ENCODE data around the gene GRB14. TPM values are rescaled to one million over a fixed set of nuclear protein-coding genes. Genes with fewer than 3 reads are reported as not detected.

The GRB14 gene
- total and polyA plus RNA-seq, 2 of the 13 experiments (the other 11 are each of a cell fraction or from before 2014, with no cell fraction given): 4.6 to 5.8 TPM

DNA sequence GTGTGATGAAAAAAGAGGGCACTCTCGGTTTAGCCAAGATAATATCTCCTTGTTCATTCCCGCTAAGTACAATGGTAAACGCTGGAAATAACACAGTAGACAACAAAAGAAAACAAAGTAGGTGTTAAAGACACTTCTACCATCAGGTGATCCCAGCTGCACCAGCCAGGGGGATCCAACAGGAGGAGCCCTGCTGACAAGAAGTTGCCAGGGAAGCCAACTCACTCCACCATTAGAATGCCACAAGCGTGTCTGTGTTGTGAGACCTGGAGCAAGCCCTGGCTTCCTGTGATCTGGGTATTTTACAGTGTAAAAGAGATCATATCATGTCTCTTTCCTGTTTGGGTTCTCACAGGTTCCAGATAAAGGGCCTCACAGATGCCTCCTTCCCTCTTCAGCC, 117.0 kb downstream of the GRB14 start (continued):
- TF ChIP-seq, protein P1, sequence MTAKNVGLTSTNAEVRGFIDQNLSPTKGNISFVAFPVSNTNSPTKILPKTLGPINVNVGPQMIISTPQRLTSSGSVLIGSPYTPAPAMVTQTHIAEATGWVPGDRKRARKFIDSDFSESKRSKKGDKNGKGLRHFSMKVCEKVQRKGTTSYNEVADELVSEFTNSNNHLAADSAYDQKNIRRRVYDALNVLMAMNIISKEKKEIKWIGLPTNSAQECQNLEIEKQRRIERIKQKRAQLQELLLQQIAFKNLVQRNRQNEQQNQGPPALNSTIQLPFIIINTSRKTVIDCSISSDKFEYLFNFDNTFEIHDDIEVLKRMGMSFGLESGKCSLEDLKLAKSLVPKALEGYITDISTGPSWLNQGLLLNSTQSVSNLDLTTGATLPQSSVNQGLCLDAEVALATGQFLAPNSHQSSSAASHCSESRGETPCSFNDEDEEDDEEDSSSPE (CRISPR knock-in tag; IDR thresholded peaks at IDR 0.05): no peak
- TF ChIP-seq ZNF292 (CRISPR knock-in tag; IDR thresholded peaks at IDR 0.05; ENCODE audit: borderline replicate concordance, low read depth) (no peak), ZNF33A (CRISPR knock-in tag; IDR thresholded peaks at IDR 0.05; ENCODE audit: borderline replicate concordance) (no peak)
- TF ChIP-seq, protein P2, sequence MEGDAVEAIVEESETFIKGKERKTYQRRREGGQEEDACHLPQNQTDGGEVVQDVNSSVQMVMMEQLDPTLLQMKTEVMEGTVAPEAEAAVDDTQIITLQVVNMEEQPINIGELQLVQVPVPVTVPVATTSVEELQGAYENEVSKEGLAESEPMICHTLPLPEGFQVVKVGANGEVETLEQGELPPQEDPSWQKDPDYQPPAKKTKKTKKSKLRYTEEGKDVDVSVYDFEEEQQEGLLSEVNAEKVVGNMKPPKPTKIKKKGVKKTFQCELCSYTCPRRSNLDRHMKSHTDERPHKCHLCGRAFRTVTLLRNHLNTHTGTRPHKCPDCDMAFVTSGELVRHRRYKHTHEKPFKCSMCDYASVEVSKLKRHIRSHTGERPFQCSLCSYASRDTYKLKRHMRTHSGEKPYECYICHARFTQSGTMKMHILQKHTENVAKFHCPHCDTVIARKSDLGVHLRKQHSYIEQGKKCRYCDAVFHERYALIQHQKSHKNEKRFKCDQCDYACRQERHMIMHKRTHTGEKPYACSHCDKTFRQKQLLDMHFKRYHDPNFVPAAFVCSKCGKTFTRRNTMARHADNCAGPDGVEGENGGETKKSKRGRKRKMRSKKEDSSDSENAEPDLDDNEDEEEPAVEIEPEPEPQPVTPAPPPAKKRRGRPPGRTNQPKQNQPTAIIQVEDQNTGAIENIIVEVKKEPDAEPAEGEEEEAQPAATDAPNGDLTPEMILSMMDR (CRISPR knock-in tag; IDR thresholded peaks at IDR 0.05): peak; percentile 72

DNA sequence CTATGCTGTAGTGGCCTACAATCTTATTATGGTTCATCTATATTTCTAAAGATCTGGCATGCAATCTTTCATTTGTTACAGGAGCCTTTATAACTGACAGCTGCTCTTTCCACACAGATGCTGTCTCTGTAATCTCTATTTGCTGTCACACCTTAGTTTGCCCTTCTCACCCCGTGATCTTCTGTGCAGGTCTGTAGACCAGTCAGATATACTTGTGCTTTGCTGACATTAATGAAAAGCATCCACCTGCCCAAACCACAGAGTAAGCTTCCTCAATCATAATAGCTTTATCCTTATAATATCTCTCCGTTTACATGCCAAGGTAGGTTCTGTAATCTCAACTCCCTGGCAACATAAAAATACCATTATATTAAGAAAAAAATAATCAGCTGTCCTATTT, 122.4 kb downstream of the GRB14 start:
- FAIRE-seq (no peak), ATAC-seq (no peak), DNase-seq (ENCODE audit: low spot score) (no peak)
- no peaks in the 10 kb centered on the region for H3K79me2 ChIP-seq (ENCODE audit: insufficient read depth, low read length)
- H3K27ac ChIP-seq (ENCODE audit: extremely low read length, insufficient read depth, low read length): no peak overlapping the region
- no peak overlapping the region for H3K9ac ChIP-seq (ENCODE audit: insufficient read depth, low read depth, low read length)
- no peak for TF ChIP-seq KLF6 (CRISPR knock-in tag; IDR thresholded peaks at IDR 0.05)
- TF ChIP-seq, protein P3, sequence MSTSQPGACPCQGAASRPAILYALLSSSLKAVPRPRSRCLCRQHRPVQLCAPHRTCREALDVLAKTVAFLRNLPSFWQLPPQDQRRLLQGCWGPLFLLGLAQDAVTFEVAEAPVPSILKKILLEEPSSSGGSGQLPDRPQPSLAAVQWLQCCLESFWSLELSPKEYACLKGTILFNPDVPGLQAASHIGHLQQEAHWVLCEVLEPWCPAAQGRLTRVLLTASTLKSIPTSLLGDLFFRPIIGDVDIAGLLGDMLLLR (CRISPR knock-in tag; IDR thresholded peaks at IDR 0.05): no peak
- TF ChIP-seq, protein P4, sequence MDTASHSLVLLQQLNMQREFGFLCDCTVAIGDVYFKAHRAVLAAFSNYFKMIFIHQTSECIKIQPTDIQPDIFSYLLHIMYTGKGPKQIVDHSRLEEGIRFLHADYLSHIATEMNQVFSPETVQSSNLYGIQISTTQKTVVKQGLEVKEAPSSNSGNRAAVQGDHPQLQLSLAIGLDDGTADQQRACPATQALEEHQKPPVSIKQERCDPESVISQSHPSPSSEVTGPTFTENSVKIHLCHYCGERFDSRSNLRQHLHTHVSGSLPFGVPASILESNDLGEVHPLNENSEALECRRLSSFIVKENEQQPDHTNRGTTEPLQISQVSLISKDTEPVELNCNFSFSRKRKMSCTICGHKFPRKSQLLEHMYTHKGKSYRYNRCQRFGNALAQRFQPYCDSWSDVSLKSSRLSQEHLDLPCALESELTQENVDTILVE (CRISPR knock-in tag; IDR thresholded peaks at IDR 0.05): no peak
- no peak for TF ChIP-seq ELF1 (CRISPR knock-in tag; IDR thresholded peaks at IDR 0.05)
- no peak for TF ChIP-seq SRSF9 (IDR thresholded peaks at IDR 0.05; ENCODE audit: borderline replicate concordance, insufficient read depth, low read depth, low read length, poor library complexity, severe bottlenecking)
- no peak for TF ChIP-seq EHMT2 (IDR thresholded peaks at IDR 0.05; ENCODE audit: borderline replicate concordance, low read depth, low read length)
- no peak for TF ChIP-seq HNRNPH1 (optimal IDR thresholded peaks at IDR 0.05; ENCODE audit: low read depth, low read length)
- no peak for TF ChIP-seq MBNL3 (CRISPR knock-in tag; conservative IDR thresholded peaks at IDR 0.05)
- TF ChIP-seq CCAR2 (optimal IDR thresholded peaks at IDR 0.05; ENCODE audit: low read depth, low read length): no peak
- no peak for TF ChIP-seq ZNF547 (CRISPR knock-in tag; IDR thresholded peaks at IDR 0.05)
- no peak for TF ChIP-seq SIX1 (CRISPR knock-in tag; IDR thresholded peaks at IDR 0.05; ENCODE audit: borderline replicate concordance)
- no peak for TF ChIP-seq HCFC1 (IDR thresholded peaks at IDR 0.05; ENCODE audit: low read depth, low read length)
- no peak for TF ChIP-seq ZBTB21 (CRISPR knock-in tag; IDR thresholded peaks at IDR 0.05)
- no peak for TF ChIP-seq ZFP36 (IDR thresholded peaks at IDR 0.05; ENCODE audit: borderline replicate concordance, low read depth, low read length, partially characterized antibody)
- no peak for TF ChIP-seq ZMYM2 (CRISPR knock-in tag; IDR thresholded peaks at IDR 0.05)
- in situ Hi-C loops (cut with HindIII; ENCODE audit: extremely low pct_ligation_motif_present, low pct_unique_long_range_greater_than_20kb) (loop anchor here (10.0 to 25.0 kb wide), 2 partner anchors 1162 to 1314 kb away; no protein-coding TSS in a partner anchor), intact Hi-C loops (cut with micrococcal nuclease; ENCODE audit: unreplicated experiment) (loop anchor here (5.0 to 10.0 kb wide), 4 partner anchors 437 to 1604 kb away; no protein-coding TSS in a partner anchor)
- no peak overlapping the region for H3K4me2 ChIP-seq (ENCODE audit: low read depth, low read length)
- no peak overlapping the region for H2AFZ ChIP-seq (ENCODE audit: low read length)
- CTCF ChIA-PET (ENCODE audit: low intra/inter-chr PET ratio, low total read pairs): no interaction called here
- no peaks in the 10 kb centered on the region for H3K4me1 ChIP-seq (ENCODE audit: insufficient read depth, low read length)
- no peak overlapping the region for H3K4me3 ChIP-seq (replicated peaks in 1 of 3; ENCODE audit: insufficient read depth in 1 of 3, low read depth in 2 of 3, low read length in 3 of 3)
- WGBS (ENCODE audit: low lambda C conversion rate): 36% methylated on average over 2 of the region's 2 CpGs
- no peaks in the 10 kb centered on the region for H4K20me1 ChIP-seq (ENCODE audit: insufficient read depth, low read length)
- H3K27me3 ChIP-seq (ENCODE audit: control insufficient read depth in 1 of 2, insufficient read depth in 2 of 2, low read length in 2 of 2): no peaks in the 10 kb centered on the region
- no peaks in the 10 kb centered on the region for H3K36me3 ChIP-seq (replicated peaks in 1 of 2; ENCODE audit: control insufficient read depth in 1 of 2, insufficient read depth in 2 of 2, low read length in 2 of 2)
- BruUV-seq (replicated peaks): no TSS peak
- POLR2A ChIA-PET: no interaction called here
- no peaks in the 10 kb centered on the region for H3K9me3 ChIP-seq (ENCODE audit: low read length)
